Erythroblast (primary cell): ENCODE data around the gene TWSG1.

ENCODE experiments used
- GATA1 ChIP-seq: IDR thresholded peaks from 2 replicates; pipeline ENCODE4 v1.6.1; 2011; ENCODE audit warnings: low read depth, mild to moderate bottlenecking, control low read depth, low read length, moderate library complexity
- POLR2A ChIP-seq: IDR thresholded peaks from 2 replicates; pipeline ENCODE4 v1.6.1; 2011; ENCODE audit warnings: mild to moderate bottlenecking, low read length

GRCh38 chr18:9287036-9287435, 47.5 kb upstream of the TWSG1 start:
- TF ChIP-seq POLR2A, result no peak
- no peak for TF ChIP-seq GATA1
